ENCODE data around the gene CFAP97D1.

Gene CFAP97D1

GRCh38 chr17:43780135-43780534 is at the start of gene CFAP97D1:
Gene CFAP97D1 (plus strand): TSS chr17:43780435. CDS start chr17:43780463, 28 bp downstream.
- peaks cover 12% of the 10 kb centered on the region for H3K27me3 ChIP-seq (ENCODE audit: control insufficient read depth, insufficient read depth, low read length)

GRCh38 chr17:43732958-43733357 is 47.3 kb upstream of the CFAP97D1 start:
- no peaks in the 10 kb centered on the region for H3K27me3 ChIP-seq (ENCODE audit: control insufficient read depth, insufficient read depth, low read length)
- H3K4me1 ChIP-seq (ENCODE audit: control insufficient read depth, insufficient read depth, low read length), result peaks cover 15% of the 10 kb centered on the region
- H3K9me3 ChIP-seq (ENCODE audit: control insufficient read depth, insufficient read depth, low read length), result peaks cover 9% of the 10 kb centered on the region
- no peak overlapping the region for H3K4me3 ChIP-seq (ENCODE audit: low read depth, low read length)
- peak overlapping the region; percentile 83 for H3K27ac ChIP-seq (ENCODE audit: low read depth, low read length)
- no peak overlapping the region for H3K9ac ChIP-seq (ENCODE audit: low read depth, low read length)
- H3K36me3 ChIP-seq (ENCODE audit: control insufficient read depth, insufficient read depth, low read length), result no peaks in the 10 kb centered on the region

More at GRCh38 chr17:43780135-43780534, at the start of gene CFAP97D1:
- H3K4me1 ChIP-seq (ENCODE audit: control insufficient read depth, insufficient read depth, low read length), result peaks cover 11% of the 10 kb centered on the region
- H3K9ac ChIP-seq (ENCODE audit: low read depth, low read length), result no peak within 1 kb of the TSS; the same call in 1 of the 2 replicates
- peaks cover 10% of the 10 kb centered on the region for H3K36me3 ChIP-seq (ENCODE audit: control insufficient read depth, insufficient read depth, low read length)
- no peaks in the 10 kb centered on the region for H3K9me3 ChIP-seq (ENCODE audit: control insufficient read depth, insufficient read depth, low read length)
- H3K27ac ChIP-seq (ENCODE audit: low read depth, low read length), result peak within 1 kb of the TSS; percentile 96
- H3K4me3 ChIP-seq (ENCODE audit: low read depth, low read length), result peak within 1 kb of the TSS; percentile 81

- Histone ChIP-seq H3K9ac (ENCODE audit: low read depth, low read length) (no peak overlapping the region), H3K4me3 (ENCODE audit: low read depth, low read length) (no peak overlapping the region), H3K9me3 (ENCODE audit: control insufficient read depth, insufficient read depth, low read length) (peaks cover 9% of the 10 kb centered on the region), H3K4me1 (ENCODE audit: control insufficient read depth, insufficient read depth, low read length) (peaks cover 15% of the 10 kb centered on the region), H3K27me3 (ENCODE audit: control insufficient read depth, insufficient read depth, low read length) (no peaks in the 10 kb centered on the region), H3K27ac (ENCODE audit: low read depth, low read length) (no peak overlapping the region), H3K36me3 (ENCODE audit: control insufficient read depth, insufficient read depth, low read length) (no peaks in the 10 kb centered on the region)
Observed at GRCh38 chr17:43733956-43734355, 46.3 kb upstream of the CFAP97D1 start.

- Histone ChIP-seq H3K9ac (ENCODE audit: low read depth, low read length) (no peak overlapping the region), H3K27me3 (ENCODE audit: control insufficient read depth, insufficient read depth, low read length) (no peaks in the 10 kb centered on the region)
Observed at GRCh38 chr17:43734376-43734775, 45.9 kb upstream of the CFAP97D1 start.

GRCh38 chr17:43736389-43736788 is 43.8 kb upstream of the CFAP97D1 start:
- Histone ChIP-seq H3K36me3 (ENCODE audit: control insufficient read depth, insufficient read depth, low read length) (no peaks in the 10 kb centered on the region), H3K9ac (ENCODE audit: low read depth, low read length) (no peak overlapping the region), H3K9me3 (ENCODE audit: control insufficient read depth, insufficient read depth, low read length) (peaks cover 9% of the 10 kb centered on the region), H3K27ac (ENCODE audit: low read depth, low read length) (peak overlapping the region; percentile 85), H3K4me1 (ENCODE audit: control insufficient read depth, insufficient read depth, low read length) (peaks cover 15% of the 10 kb centered on the region), H3K27me3 (ENCODE audit: control insufficient read depth, insufficient read depth, low read length) (no peaks in the 10 kb centered on the region), H3K4me3 (ENCODE audit: low read depth, low read length) (no peak overlapping the region)

More at GRCh38 chr17:43734376-43734775, 45.9 kb upstream of the CFAP97D1 start:
- H3K4me3 ChIP-seq (ENCODE audit: low read depth, low read length), result no peak overlapping the region
- H3K27ac ChIP-seq (ENCODE audit: low read depth, low read length), result no peak overlapping the region
- H3K9me3 ChIP-seq (ENCODE audit: control insufficient read depth, insufficient read depth, low read length), result peaks cover 9% of the 10 kb centered on the region
- H3K4me1 ChIP-seq (ENCODE audit: control insufficient read depth, insufficient read depth, low read length), result peaks cover 15% of the 10 kb centered on the region
- H3K36me3 ChIP-seq (ENCODE audit: control insufficient read depth, insufficient read depth, low read length), result no peaks in the 10 kb centered on the region

GRCh38 chr17:43737722-43738121 is 42.5 kb upstream of the CFAP97D1 start:
- peaks cover 15% of the 10 kb centered on the region for H3K4me1 ChIP-seq (ENCODE audit: control insufficient read depth, insufficient read depth, low read length)
- H3K27me3 ChIP-seq (ENCODE audit: control insufficient read depth, insufficient read depth, low read length), result no peaks in the 10 kb centered on the region
- H3K4me3 ChIP-seq (ENCODE audit: low read depth, low read length), result no peak overlapping the region
- H3K27ac ChIP-seq (ENCODE audit: low read depth, low read length), result no peak overlapping the region
- no peaks in the 10 kb centered on the region for H3K36me3 ChIP-seq (ENCODE audit: control insufficient read depth, insufficient read depth, low read length)
- H3K9me3 ChIP-seq (ENCODE audit: control insufficient read depth, insufficient read depth, low read length), result peaks cover 9% of the 10 kb centered on the region
- H3K9ac ChIP-seq (ENCODE audit: low read depth, low read length), result no peak overlapping the region

- Histone ChIP-seq H3K36me3 (ENCODE audit: control insufficient read depth, insufficient read depth, low read length) (no peaks in the 10 kb centered on the region), H3K9ac (ENCODE audit: low read depth, low read length) (no peak overlapping the region), H3K27ac (ENCODE audit: low read depth, low read length) (no peak overlapping the region), H3K27me3 (ENCODE audit: control insufficient read depth, insufficient read depth, low read length) (no peaks in the 10 kb centered on the region), H3K9me3 (ENCODE audit: control insufficient read depth, insufficient read depth, low read length) (no peaks in the 10 kb centered on the region), H3K4me1 (ENCODE audit: control insufficient read depth, insufficient read depth, low read length) (peaks cover 19% of the 10 kb centered on the region), H3K4me3 (ENCODE audit: low read depth, low read length) (no peak overlapping the region)
Observed at GRCh38 chr17:43740541-43740940, 39.7 kb upstream of the CFAP97D1 start.

GRCh38 chr17:43741636-43742035 is 38.6 kb upstream of the CFAP97D1 start:
- H3K4me3 ChIP-seq (ENCODE audit: low read depth, low read length), result no peak overlapping the region
- H3K27me3 ChIP-seq (ENCODE audit: control insufficient read depth, insufficient read depth, low read length), result no peaks in the 10 kb centered on the region
- H3K9me3 ChIP-seq (ENCODE audit: control insufficient read depth, insufficient read depth, low read length), result no peaks in the 10 kb centered on the region
- H3K27ac ChIP-seq (ENCODE audit: low read depth, low read length), result no peak overlapping the region
- H3K36me3 ChIP-seq (ENCODE audit: control insufficient read depth, insufficient read depth, low read length), result no peaks in the 10 kb centered on the region
- no peak overlapping the region for H3K9ac ChIP-seq (ENCODE audit: low read depth, low read length)
- peaks cover 17% of the 10 kb centered on the region for H3K4me1 ChIP-seq (ENCODE audit: control insufficient read depth, insufficient read depth, low read length)

GRCh38 chr17:43745541-43745940 is 34.7 kb upstream of the CFAP97D1 start:
- H3K4me3 ChIP-seq (ENCODE audit: low read depth, low read length), result no peak overlapping the region
- H3K4me1 ChIP-seq (ENCODE audit: control insufficient read depth, insufficient read depth, low read length), result peaks cover 10% of the 10 kb centered on the region
- no peak overlapping the region for H3K9ac ChIP-seq (ENCODE audit: low read depth, low read length)
- H3K27me3 ChIP-seq (ENCODE audit: control insufficient read depth, insufficient read depth, low read length), result no peaks in the 10 kb centered on the region
- H3K36me3 ChIP-seq (ENCODE audit: control insufficient read depth, insufficient read depth, low read length), result no peaks in the 10 kb centered on the region
- H3K9me3 ChIP-seq (ENCODE audit: control insufficient read depth, insufficient read depth, low read length), result no peaks in the 10 kb centered on the region
- H3K27ac ChIP-seq (ENCODE audit: low read depth, low read length), result no peak overlapping the region

- H3K36me3 ChIP-seq (ENCODE audit: control insufficient read depth, insufficient read depth, low read length), result no peaks in the 10 kb centered on the region
- no peak overlapping the region for H3K9ac ChIP-seq (ENCODE audit: low read depth, low read length)
Observed at GRCh38 chr17:43750153-43750552, 30.1 kb upstream of the CFAP97D1 start.

GRCh38 chr17:43753493-43754129 is 26.6 kb upstream of the CFAP97D1 start:
- H3K4me3 ChIP-seq (ENCODE audit: low read depth, low read length), result no peak overlapping the region
- H3K27ac ChIP-seq (ENCODE audit: low read depth, low read length), result no peak overlapping the region
- H3K27me3 ChIP-seq (ENCODE audit: control insufficient read depth, insufficient read depth, low read length), result peaks cover 34% of the 10 kb centered on the region
- no peaks in the 10 kb centered on the region for H3K36me3 ChIP-seq (ENCODE audit: control insufficient read depth, insufficient read depth, low read length)
- no peaks in the 10 kb centered on the region; the same call in 1 of the 2 replicates for H3K4me1 ChIP-seq (ENCODE audit: control insufficient read depth, insufficient read depth, low read length)
- H3K9me3 ChIP-seq (ENCODE audit: control insufficient read depth, insufficient read depth, low read length), result no peaks in the 10 kb centered on the region
- no peak overlapping the region for H3K9ac ChIP-seq (ENCODE audit: low read depth, low read length)

More at GRCh38 chr17:43750153-43750552, 30.1 kb upstream of the CFAP97D1 start:
- H3K27me3 ChIP-seq (ENCODE audit: control insufficient read depth, insufficient read depth, low read length), result peaks cover 12% of the 10 kb centered on the region
- H3K4me3 ChIP-seq (ENCODE audit: low read depth, low read length), result no peak overlapping the region
- H3K27ac ChIP-seq (ENCODE audit: low read depth, low read length), result no peak overlapping the region
- H3K4me1 ChIP-seq (ENCODE audit: control insufficient read depth, insufficient read depth, low read length), result peaks cover 10% of the 10 kb centered on the region
- no peaks in the 10 kb centered on the region for H3K9me3 ChIP-seq (ENCODE audit: control insufficient read depth, insufficient read depth, low read length)
